ENCODE data around the gene RAET1L. TPM values are rescaled to one million over a fixed set of nuclear protein-coding genes. Genes with fewer than 3 reads are reported as not detected.
"Not testable (repeated sequence)": the region's sequence is repeated elsewhere in the genome, so short reads cannot be mapped to it uniquely, and the experiment has no call there.

Gene RAET1L, protein sequence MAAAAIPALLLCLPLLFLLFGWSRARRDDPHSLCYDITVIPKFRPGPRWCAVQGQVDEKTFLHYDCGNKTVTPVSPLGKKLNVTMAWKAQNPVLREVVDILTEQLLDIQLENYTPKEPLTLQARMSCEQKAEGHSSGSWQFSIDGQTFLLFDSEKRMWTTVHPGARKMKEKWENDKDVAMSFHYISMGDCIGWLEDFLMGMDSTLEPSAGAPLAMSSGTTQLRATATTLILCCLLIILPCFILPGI
- not detected for total RNA-seq
- total RNA-seq (2013) = not detected

DNA sequence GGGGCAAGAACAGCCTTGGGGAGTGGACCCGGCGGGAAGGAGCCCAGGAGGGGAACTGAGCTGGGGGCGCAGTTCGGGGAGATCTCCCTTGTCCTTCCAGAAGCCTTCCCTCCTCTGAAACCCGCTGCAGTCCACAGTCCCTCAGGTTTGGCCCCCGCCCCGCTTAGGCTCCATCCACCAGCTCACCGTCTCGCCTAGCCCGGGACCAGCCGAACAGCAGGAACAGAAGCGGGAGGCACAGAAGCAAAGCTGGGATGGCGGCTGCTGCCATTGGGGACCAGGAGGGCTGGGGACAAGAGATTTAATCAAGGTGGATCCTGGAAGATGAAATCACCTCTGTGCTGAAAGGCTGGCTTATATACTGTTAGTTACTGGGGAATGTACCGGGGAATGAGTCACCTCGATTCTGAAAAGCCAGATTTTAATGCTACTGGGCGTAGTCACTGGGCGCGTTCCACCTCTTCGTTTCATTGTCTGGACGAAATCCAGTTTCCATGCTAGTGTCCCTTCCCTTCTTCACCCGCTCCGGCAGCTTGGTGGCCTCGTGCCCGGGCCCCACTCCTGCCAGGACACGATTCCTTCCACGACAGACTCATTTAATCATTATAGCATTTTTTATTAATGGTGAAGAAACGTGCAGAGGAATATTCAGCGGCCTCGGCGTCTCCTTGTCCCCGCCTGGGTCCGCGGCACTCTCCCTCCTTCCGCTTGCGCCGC, at the start of gene RAET1L:
Gene RAET1L, minus strand, starts transcription at position 332 of the 717 bp plus-strand sequence. Its CDS starts 61 bp downstream, at position 271.
- H3K27me3 Mint-ChIP-seq (ENCODE audit: low read depth in 2 of 2) = peaks cover 51 to 59% of the 10 kb centered on the region in 2 donors
- no peaks in the 10 kb centered on the region for H3K9me3 Mint-ChIP-seq
- no peak within 1 kb of the TSS for H3K27ac ChIP-seq (ENCODE audit: low read length)
- DNase-seq = no peak
- peaks cover 0 to 6% of the 10 kb centered on the region in 2 donors for H3K4me1 Mint-ChIP-seq
- H3K4me3 ChIP-seq (ENCODE audit: low read length) = no peak within 1 kb of the TSS
- H3K27ac Mint-ChIP-seq = no peak within 1 kb of the TSS
- peaks cover 8% of the 10 kb centered on the region for H3K4me1 ChIP-seq (ENCODE audit: control insufficient read depth, insufficient read depth, low read length)
- no peaks in the 10 kb centered on the region for H3K36me3 ChIP-seq (ENCODE audit: control insufficient read depth, insufficient read depth, low read length)
- WGBS (ENCODE audit: insufficient coverage) = 7% methylated on average over 36 of the region's 36 CpGs
- no peaks in the 10 kb centered on the region for H3K9me3 ChIP-seq (ENCODE audit: control insufficient read depth, insufficient read depth, low read length)
- H3K36me3 Mint-ChIP-seq = no peaks in the 10 kb centered on the region
- ATAC-seq = peak in 1 of 3 donors; percentile 40
- TF ChIP-seq CTCF (IDR thresholded peaks at IDR 0.05) = no peak
- H3K27me3 ChIP-seq (ENCODE audit: control insufficient read depth, insufficient read depth, low read length) = peaks cover 17% of the 10 kb centered on the region
- no peak within 1 kb of the TSS for H3K4me3 Mint-ChIP-seq
- intact Hi-C loops (cut with micrococcal nuclease) = no loop called here

- Mint-ChIP-seq H3K4me1 (peaks cover 12 to 15% of the 10 kb centered on the region in 2 donors), H3K27ac (no peak overlapping the region), H3K4me3 (no peak overlapping the region), H3K9me3 (no peaks in the 10 kb centered on the region), H3K27me3 (ENCODE audit: low read depth in 2 of 2) (peaks cover 15 to 29% of the 10 kb centered on the region in 2 donors), H3K36me3 (no peaks in the 10 kb centered on the region)
- H3K9me3 ChIP-seq (ENCODE audit: control insufficient read depth, insufficient read depth, low read length) = no peaks in the 10 kb centered on the region
- WGBS (ENCODE audit: insufficient coverage) = 100% methylated on average over 1 of the region's 2 CpGs
- H3K4me1 ChIP-seq (ENCODE audit: control insufficient read depth, insufficient read depth, low read length) = peaks cover 9% of the 10 kb centered on the region
- no peak overlapping the region for H3K27ac ChIP-seq (ENCODE audit: low read length)
- no peak for DNase-seq
- no peak overlapping the region for H3K4me3 ChIP-seq (ENCODE audit: low read length)
- intact Hi-C loops (cut with micrococcal nuclease) = no loop called here
- H3K27me3 ChIP-seq (ENCODE audit: control insufficient read depth, insufficient read depth, low read length) = peaks cover 4% of the 10 kb centered on the region
- no peaks in the 10 kb centered on the region for H3K36me3 ChIP-seq (ENCODE audit: control insufficient read depth, insufficient read depth, low read length)
- TF ChIP-seq CTCF (IDR thresholded peaks at IDR 0.05) = no peak
- ATAC-seq = no peak
These were observed 49.7 kb upstream of the RAET1L start for GRCh38 chr6:150075034-150075421.

- WGBS (ENCODE audit: insufficient coverage) = 91% methylated on average over 4 of the region's 4 CpGs
- H3K9me3 Mint-ChIP-seq; H3K27ac ChIP-seq (ENCODE audit: low read length); H3K27ac Mint-ChIP-seq; intact Hi-C loops (cut with micrococcal nuclease); DNase-seq; H3K9me3 ChIP-seq (ENCODE audit: control insufficient read depth, insufficient read depth, low read length); H3K4me3 Mint-ChIP-seq; H3K27me3 ChIP-seq (ENCODE audit: control insufficient read depth, insufficient read depth, low read length); H3K4me3 ChIP-seq (ENCODE audit: low read length); H3K36me3 ChIP-seq (ENCODE audit: control insufficient read depth, insufficient read depth, low read length); ATAC-seq; H3K36me3 Mint-ChIP-seq: not testable (repeated sequence)
- peaks cover 12% of the 10 kb centered on the region for H3K4me1 ChIP-seq (ENCODE audit: control insufficient read depth, insufficient read depth, low read length)
- Mint-ChIP-seq H3K27me3 (ENCODE audit: low read depth in 2 of 2) (peaks cover 12 to 24% of the 10 kb centered on the region in 2 donors), H3K4me1 (peaks cover 12 to 20% of the 10 kb centered on the region in 2 donors)
These were observed 49.2 kb upstream of the RAET1L start for GRCh38 chr6:150074396-150075033.

DNA sequence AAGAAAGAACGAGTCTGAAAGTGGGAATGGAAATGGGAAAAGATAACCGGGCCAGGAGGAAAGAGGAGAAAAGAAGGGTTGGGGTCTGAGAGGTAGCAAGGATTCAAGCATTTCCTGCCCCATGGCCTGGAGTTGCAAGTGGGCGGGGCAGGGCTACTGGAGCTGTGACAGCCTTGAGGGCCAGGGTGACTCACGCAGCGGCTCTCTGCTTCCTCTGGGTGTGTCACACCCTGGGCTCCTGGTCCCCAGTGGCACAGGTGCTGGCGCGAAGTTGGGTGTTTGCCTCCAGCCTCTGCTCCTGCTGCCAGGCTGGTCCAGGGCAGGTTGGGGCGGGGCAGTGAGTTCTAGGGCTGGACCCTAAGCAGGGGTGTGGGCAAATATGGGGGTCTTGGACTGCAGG, 46.9 kb upstream of the RAET1L start:
- no peaks in the 10 kb centered on the region for H3K9me3 Mint-ChIP-seq
- ATAC-seq (no peak), DNase-seq (peak in 1 of 2 donors; percentile 50)
- WGBS (ENCODE audit: insufficient coverage) = 61% methylated on average over 8 of the region's 8 CpGs
- intact Hi-C loops (cut with micrococcal nuclease) = no loop called here
- Histone ChIP-seq H3K4me1 (ENCODE audit: control insufficient read depth, insufficient read depth, low read length) (peaks cover 27% of the 10 kb centered on the region), H3K27ac (ENCODE audit: low read length) (no peak overlapping the region), H3K27me3 (ENCODE audit: control insufficient read depth, insufficient read depth, low read length) (peaks cover 4% of the 10 kb centered on the region), H3K9me3 (ENCODE audit: control insufficient read depth, insufficient read depth, low read length) (no peaks in the 10 kb centered on the region), H3K36me3 (ENCODE audit: control insufficient read depth, insufficient read depth, low read length) (no peaks in the 10 kb centered on the region), H3K4me3 (ENCODE audit: low read length) (no peak overlapping the region)
- H3K4me3 Mint-ChIP-seq = no peak overlapping the region
- no peaks in the 10 kb centered on the region for H3K36me3 Mint-ChIP-seq
- H3K27ac Mint-ChIP-seq = no peak overlapping the region
- H3K27me3 Mint-ChIP-seq (ENCODE audit: low read depth in 2 of 2) = peaks cover 12 to 13% of the 10 kb centered on the region in 2 donors
- peaks cover 24 to 34% of the 10 kb centered on the region in 2 donors for H3K4me1 Mint-ChIP-seq
- no peak for TF ChIP-seq CTCF (IDR thresholded peaks at IDR 0.05)

Measured in natural killer cell (primary cell).